K562 (cell line): ENCODE measurements around the gene LRIT3. TPM values are rescaled to one million over a fixed set of nuclear protein-coding genes. Genes with fewer than 3 reads are reported as not detected.

Experiments used
- BRD4 ChIP-seq: fragments of 200-600 bp; sonication (generic); IDR thresholded peaks from 2 replicates; pipeline ENCODE4 v1.6.1; 2017; ENCODE audit warnings: inconsistent platforms
- DIDO1 ChIP-seq: fragments of 450-650 bp; IDR thresholded peaks from 2 replicates; pipeline ENCODE4 v1.6.1; 2016; ENCODE audit warnings: low read depth, missing biosample characterization, missing genetic modification characterization
- FOXM1 ChIP-seq, 2 experiments: fragments of 450-650 bp in 1 of 2; sonication (generic) in 1 of 2; formaldehyde crosslinking in 1 of 2; IDR thresholded peaks; 2 replicates each; pipeline versions ENCODE4 v1.6.1 to v1.9.0; 2017 to 2022; ENCODE audit warnings: low read depth in 2 of 2, mild to moderate bottlenecking in 2 of 2, missing genetic modification reagents in 1 of 2, moderate library complexity in 1 of 2
- GABPB1 ChIP-seq: sonication (generic); formaldehyde crosslinking; IDR thresholded peaks from 2 replicates; pipeline ENCODE4 v1.8.0; 2022; ENCODE audit warnings: mild to moderate bottlenecking, missing genetic modification reagents
- IRF9 ChIP-seq: fragments of 450-650 bp; IDR thresholded peaks from 2 replicates; pipeline ENCODE4 v1.6.1; 2016; ENCODE audit warnings: missing biosample characterization, missing genetic modification characterization
- JUND ChIP-seq, 2 experiments: IDR thresholded peaks; 2 replicates in 1 of 2; 3 replicates in 1 of 2; pipeline ENCODE4 v1.6.1; 2011; ENCODE audit warnings: borderline replicate concordance in 2 of 2, low read depth in 2 of 2, low read length in 2 of 2, improper control_type of control experiment in 1 of 2, missing biosample characterization in 1 of 2, missing genetic modification characterization in 1 of 2, missing genetic modification reagents in 1 of 2
- MCM7 ChIP-seq, 2 experiments: fragments of 450-650 bp; IDR thresholded peaks; 2 replicates each; pipeline ENCODE4 v1.6.1; 2016 to 2018
- MEF2D ChIP-seq: conservative IDR thresholded peaks from 2 replicates; pipeline ENCODE4 v1.6.1; 2016; ENCODE audit warnings: low read depth, missing genetic modification characterization, missing compliant biosample characterization
- MITF ChIP-seq: IDR thresholded peaks from 2 replicates; pipeline ENCODE4 v1.6.1; 2014; ENCODE audit warnings: antibody characterized with exemption
- NKRF ChIP-seq: fragments of 450-650 bp; IDR thresholded peaks from 2 replicates; pipeline ENCODE4 v1.6.1; 2016; ENCODE audit warnings: borderline replicate concordance
- NR2C1 ChIP-seq, 2 experiments: fragments of 450-650 bp; IDR thresholded peaks; 2 replicates each; pipeline ENCODE4 v1.6.1; 2017; ENCODE audit warnings: mild to moderate bottlenecking in 2 of 2, antibody characterized with exemption in 1 of 2, inconsistent platforms in 1 of 2, missing compliant biosample characterization in 1 of 2, missing genetic modification characterization in 1 of 2
- NRF1 ChIP-seq, 2 experiments: fragments of 450-650 bp; IDR thresholded peaks in 1 of 2; conservative IDR thresholded peaks in 1 of 2; 2 replicates each; pipeline ENCODE4 v1.6.1; 2014; ENCODE audit warnings: mild to moderate bottlenecking in 2 of 2
- RFX1 ChIP-seq: fragments of 450-650 bp; IDR thresholded peaks from 2 replicates; pipeline ENCODE4 v1.6.1; 2016; ENCODE audit warnings: mild to moderate bottlenecking, moderate library complexity
- SIN3A ChIP-seq, 2 experiments: fragments of 150-350 bp in 1 of 2; IDR thresholded peaks; 2 replicates each; pipeline ENCODE4 v1.6.1; 2011 to 2016; ENCODE audit warnings: borderline replicate concordance in 2 of 2, low read depth in 2 of 2, low read length in 2 of 2, mild to moderate bottlenecking in 2 of 2, moderate library complexity in 2 of 2; ENCODE audit not compliant: control insufficient read depth in 1 of 2
- SIN3B ChIP-seq: fragments of 450-650 bp; IDR thresholded peaks from 2 replicates; pipeline ENCODE4 v1.6.1; 2017; ENCODE audit warnings: low read depth, mild to moderate bottlenecking, moderate library complexity
- SMAD4 ChIP-seq: fragments of 250-450 bp; sonication (Bioruptor Pico); conservative IDR thresholded peaks from 2 replicates; pipeline ENCODE4 v1.8.0; 2021; ENCODE audit warnings: inconsistent platforms, mild to moderate bottlenecking, moderate library complexity
- SREBF1 ChIP-seq: fragments of 150-350 bp; IDR thresholded peaks from 2 replicates; pipeline ENCODE4 v1.6.1; 2014; ENCODE audit warnings: antibody characterized with exemption, low read depth, low read length, borderline replicate concordance
- SUPT5H ChIP-seq: fragments of 450-650 bp; IDR thresholded peaks from 2 replicates; pipeline ENCODE4 v1.6.1; 2016
- ZNF324 ChIP-seq: fragments of 250-450 bp; sonication (Bioruptor Pico); IDR thresholded peaks from 2 replicates; pipeline ENCODE4 v1.4.0; 2020; ENCODE audit warnings: mild to moderate bottlenecking
- polyA plus RNA-seq, 8 experiments: library from polyadenylated mRNA; depleted of rRNA in 4 of 8; stranded (reverse) in 5 of 8; unstranded in 3 of 8; fragments of >200 nt; fragmentation: Nextera tagmentation in 2 of 8; fragmentation: Illumina TruSeq in 1 of 8; extraction: Ambion mirVana in 2 of 8; extraction: Trizol in 1 of 8; gene quantifications; 2 replicates each; pipeline versions ENCODE4 v1.2.1 to v1.2.3, GENCODE V29; 2011 to 2014; ENCODE audit warnings: inconsistent platforms in 1 of 8, missing spikeins in 1 of 8
- total RNA-seq, 7 experiments: library from RNA; depleted of rRNA in 6 of 7; stranded (reverse); fragments of >200 nt in 6 of 7; fragmentation: Illumina TruSeq in 2 of 7; extraction: Trizol in 2 of 7; gene quantifications; 2 replicates each; pipeline versions ENCODE4 v1.2.1 to v1.2.3, GENCODE V29; 2011 to 2021; ENCODE audit warnings: low replicate concordance in 1 of 7
- TF ChIP-seq, protein P1 (sequence below), 2 experiments: fragments of 200-800 bp in 1 of 2; sonication (Bioruptor generic) in 1 of 2; sonication (generic) in 1 of 2; formaldehyde crosslinking in 1 of 2; IDR thresholded peaks in 1 of 2; conservative IDR thresholded peaks in 1 of 2; 2 replicates each; pipeline versions ENCODE4 v1.5.0 to v1.6.1; 2016 to 2020; ENCODE audit warnings: missing compliant biosample characterization in 1 of 2, missing genetic modification characterization in 1 of 2, missing genetic modification reagents in 1 of 2

LRIT3 gene
- total and polyA plus RNA-seq, 9 of the 15 experiments (the other 6 are each of a cell fraction or from before 2014, with no cell fraction given), result 0.04 to 0.10 (median 0.04) TPM; not detected in 4

DNA sequence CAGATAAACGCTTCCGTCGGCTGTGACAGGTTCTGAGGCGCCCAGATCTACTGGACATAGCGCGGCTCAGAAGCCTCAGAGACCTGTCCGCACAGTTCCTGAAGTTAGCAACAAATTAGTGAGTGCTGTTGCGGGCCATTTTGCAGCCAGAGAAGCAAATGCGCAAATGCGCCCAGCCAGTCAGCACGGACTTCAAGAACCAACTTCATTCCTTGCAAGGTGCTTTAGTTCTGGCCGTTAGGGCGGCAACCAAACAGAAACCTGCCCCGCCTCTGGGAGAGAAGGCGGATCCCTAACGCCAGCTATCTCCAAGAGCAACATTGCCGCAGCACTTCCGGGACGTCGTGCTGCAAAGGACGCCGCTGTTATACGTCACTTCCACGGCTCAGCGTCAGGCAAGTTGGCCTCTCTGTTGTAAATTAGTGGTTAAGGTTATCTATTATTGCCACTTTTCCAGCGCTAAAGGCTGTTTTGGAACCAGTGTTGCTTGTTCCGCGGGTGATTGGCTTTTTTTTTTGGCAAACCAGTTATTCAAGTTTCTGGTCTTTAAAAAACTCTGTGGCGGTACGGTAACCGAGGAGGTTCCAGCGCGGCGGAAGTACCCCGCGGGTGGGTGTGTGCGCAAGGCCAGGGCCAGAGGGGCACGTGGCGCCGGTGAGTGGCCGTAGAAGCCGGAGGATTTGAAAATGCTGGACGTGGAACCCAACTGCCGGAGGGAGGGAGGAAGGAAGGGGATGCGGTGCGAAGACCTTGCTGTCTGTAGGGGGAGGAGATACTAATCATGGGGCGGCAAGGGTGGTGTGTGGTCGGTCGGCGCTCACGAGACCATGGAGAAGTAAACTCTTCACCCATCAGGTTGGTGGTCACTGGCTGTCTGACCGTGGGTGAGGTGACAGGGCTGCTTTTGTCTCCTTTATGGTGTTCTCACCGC lies 32.5 kb upstream of the LRIT3 start, which contains the start of gene GAR1 (continued):
- TF ChIP-seq SIN3A (IDR thresholded peaks at IDR 0.05; ENCODE audit: borderline replicate concordance in 2 of 2, control insufficient read depth in 1 of 2, low read depth in 2 of 2, low read length in 2 of 2) (peak; percentile 95 to 99), NR2C1 (IDR thresholded peaks at IDR 0.05) (peak; percentile 67; the same call in 1 of the 2 replicates), NR2C1 (tag; IDR thresholded peaks at IDR 0.05) (peak; percentile 72), FOXM1 (IDR thresholded peaks at IDR 0.05; ENCODE audit: low read depth) (no peak; the same call in 1 of the 2 replicates), FOXM1 (CRISPR knock-in tag; IDR thresholded peaks at IDR 0.05; ENCODE audit: low read depth) (no peak), MCM7 (IDR thresholded peaks at IDR 0.05) (no peak), NKRF (peak; percentile 100), NRF1 (conservative IDR thresholded peaks at IDR 0.05 in 1 of 2, IDR thresholded peaks at IDR 0.05 in 1 of 2) (peak; percentile 67 to 75), MITF (no peak), JUND (IDR thresholded peaks at IDR 0.05; ENCODE audit: borderline replicate concordance, low read depth, low read length) (no peak), JUND (tag; IDR thresholded peaks at IDR 0.05; ENCODE audit: borderline replicate concordance, low read depth, low read length) (peak; percentile 66; the same call in 2 of the 3 replicates), ZNF324 (CRISPR knock-in tag) (no peak), DIDO1 (tag) (peak; percentile 90), SUPT5H (peak; percentile 83), GABPB1 (CRISPR knock-in tag) (peak; percentile 93), SMAD4 (CRISPR knock-in tag) (no peak), SIN3B (peak; percentile 73), BRD4 (peak; percentile 68; the same call in 1 of the 2 replicates), SREBF1 (no peak), RFX1 (peak; percentile 91), MEF2D (no peak), IRF9 (tag) (no peak)
- TF ChIP-seq, protein P1, sequence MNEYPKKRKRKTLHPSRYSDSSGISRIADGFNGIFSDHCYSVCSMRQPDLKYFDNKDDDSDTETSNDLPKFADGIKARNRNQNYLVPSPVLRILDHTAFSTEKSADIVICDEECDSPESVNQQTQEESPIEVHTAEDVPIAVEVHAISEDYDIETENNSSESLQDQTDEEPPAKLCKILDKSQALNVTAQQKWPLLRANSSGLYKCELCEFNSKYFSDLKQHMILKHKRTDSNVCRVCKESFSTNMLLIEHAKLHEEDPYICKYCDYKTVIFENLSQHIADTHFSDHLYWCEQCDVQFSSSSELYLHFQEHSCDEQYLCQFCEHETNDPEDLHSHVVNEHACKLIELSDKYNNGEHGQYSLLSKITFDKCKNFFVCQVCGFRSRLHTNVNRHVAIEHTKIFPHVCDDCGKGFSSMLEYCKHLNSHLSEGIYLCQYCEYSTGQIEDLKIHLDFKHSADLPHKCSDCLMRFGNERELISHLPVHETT (CRISPR knock-in tag; conservative IDR thresholded peaks at IDR 0.05 in 1 of 2, IDR thresholded peaks at IDR 0.05 in 1 of 2), result peak in 1 of 2 experiments; percentile 53; a peak in 2 of 4 replicates
